SK-N-SH (cell line): Measurements from ENCODE around the gene TP53BP2. TPM values are rescaled to one million over a fixed set of nuclear protein-coding genes. Genes with fewer than 3 reads are reported as not detected.

Experiments used
- CTCF ChIA-PET: fragments of 300-600, 350-600 bp; formaldehyde crosslinking; extraction: SDS; loops from one replicate; lab custom pipeline; 2021; lab: Yijun Ruan, JAX
- POLR2A ChIA-PET: fragments of 350-600 bp; sonication (Branson Sonifier 250); formaldehyde crosslinking; extraction: SDS; loops from one replicate; lab custom pipeline; 2020; ENCODE audit warnings: antibody characterized with exemption, inconsistent platforms; lab: Yijun Ruan, JAX
- DNase-seq: peaks from one replicate; pipeline ENCODE4 v3.0.0; 2012
- H2AFZ ChIP-seq: fragments of 200-600 bp; sonication (generic); 2 replicates; pipeline ENCODE4 v1.8.1; 2016; ENCODE audit warnings: antibody characterized with exemption, mild to moderate bottlenecking, low read depth
- H3F3A ChIP-seq: fragments of 200-600 bp; sonication (generic); replicated peaks from 2 replicates; pipeline ENCODE3; 2016; ENCODE audit warnings: antibody characterized with exemption, mild to moderate bottlenecking; ENCODE audit not compliant: insufficient read depth
- H3K27ac ChIP-seq, 2 experiments: fragments of 200-500 bp in 1 of 2; fragments of 200-600 bp in 1 of 2; sonication (Bioruptor generic) in 1 of 2; sonication (generic), shearing (Covaris generic) in 1 of 2; 2 replicates each; pipeline versions ENCODE4 v1.5.1 to v1.6.1; 2014 to 2016; ENCODE audit warnings: low read depth in 2 of 2, inconsistent platforms in 1 of 2, low read length in 1 of 2, mild to moderate bottlenecking in 1 of 2, mixed read lengths in 1 of 2
- H3K27me3 ChIP-seq: fragments of 200-600 bp; sonication (generic), shearing (Covaris generic); 2 replicates; pipeline ENCODE4 v1.6.1; 2016; ENCODE audit warnings: mixed run types; ENCODE audit not compliant: insufficient read depth
- H3K36me3 ChIP-seq, 2 experiments: fragments of 200-500 bp in 1 of 2; fragments of 200-600 bp in 1 of 2; sonication (Bioruptor generic) in 1 of 2; sonication (generic) in 1 of 2; replicated peaks in 1 of 2; 2 replicates each; pipeline versions ENCODE3 to v1.5.1; 2014 to 2016; ENCODE audit warnings: low read length in 1 of 2, mild to moderate bottlenecking in 1 of 2; ENCODE audit not compliant: insufficient read depth in 2 of 2, control insufficient read depth in 1 of 2
- H3K4me1 ChIP-seq, 2 experiments: fragments of 200-500 bp in 1 of 2; fragments of 200-600 bp in 1 of 2; sonication (Bioruptor generic) in 1 of 2; sonication (generic), shearing (Covaris generic) in 1 of 2; 2 replicates each; pipeline versions ENCODE4 v1.5.1 to v1.6.1; 2014 to 2016; ENCODE audit warnings: low read depth in 1 of 2, low read length in 1 of 2, mixed run types in 1 of 2; ENCODE audit not compliant: insufficient read depth in 2 of 2, control insufficient read depth in 1 of 2
- H3K4me2 ChIP-seq: fragments of 200-600 bp; sonication (generic), shearing (Covaris generic); 2 replicates; pipeline ENCODE4 v1.6.1; 2017; ENCODE audit warnings: mixed run types
- H3K4me3 ChIP-seq, 2 experiments: fragments of 200-500 bp in 1 of 2; fragments of 200-600 bp in 1 of 2; sonication (Bioruptor generic) in 1 of 2; sonication (generic), shearing (Covaris generic) in 1 of 2; 2 replicates each; pipeline versions ENCODE4 v1.5.1 to v1.8.1; 2014 to 2016; ENCODE audit warnings: low read depth in 2 of 2, inconsistent platforms in 1 of 2, low read length in 1 of 2, mild to moderate bottlenecking in 1 of 2, mixed read lengths in 1 of 2, moderate library complexity in 1 of 2
- H3K79me2 ChIP-seq: fragments of 200-600 bp; sonication (generic); 2 replicates; pipeline ENCODE4 v1.8.1; 2017; ENCODE audit warnings: mild to moderate bottlenecking; ENCODE audit not compliant: insufficient read depth
- H3K9ac ChIP-seq: fragments of 200-600 bp; sonication (generic); 2 replicates; pipeline ENCODE4 v1.6.1; 2017; ENCODE audit warnings: mixed run types
- H3K9me2 ChIP-seq: fragments of 200-600 bp; sonication (generic); 2 replicates; pipeline ENCODE4 v1.6.1; 2017; ENCODE audit warnings: mixed run types
- H3K9me3 ChIP-seq: fragments of 200-600 bp; sonication (generic); 2 replicates; pipeline ENCODE4 v1.6.1; 2017; ENCODE audit warnings: mixed run types, mild to moderate bottlenecking, moderate library complexity
- H4K20me1 ChIP-seq: fragments of 200-600 bp; sonication (generic); 2 replicates; pipeline ENCODE4 v1.6.1; 2017; ENCODE audit warnings: mild to moderate bottlenecking, mixed run types; ENCODE audit not compliant: insufficient read depth
- EP300 ChIP-seq, 2 experiments: IDR thresholded peaks; 2 replicates each; pipeline versions ENCODE4 v1.4.0 to v1.6.1; 2012; ENCODE audit warnings: borderline replicate concordance in 1 of 2, low read depth in 1 of 2, low read length in 1 of 2
- EZH2phosphoT487 ChIP-seq: fragments of 200-600 bp; sonication (generic); IDR thresholded peaks from 2 replicates; pipeline ENCODE4 v1.6.1; 2017; ENCODE audit warnings: low read depth, mixed run types, mild to moderate bottlenecking, antibody characterized with exemption, moderate library complexity, borderline replicate concordance
- FOSL2 ChIP-seq: IDR thresholded peaks from 2 replicates; pipeline ENCODE4 v1.4.0; 2012; ENCODE audit warnings: low read depth, mild to moderate bottlenecking, moderate library complexity, borderline replicate concordance
- FOXJ3 ChIP-seq: sonication (generic); formaldehyde crosslinking; IDR thresholded peaks from 2 replicates; pipeline ENCODE4 v1.5.1; 2020; ENCODE audit warnings: mild to moderate bottlenecking, missing genetic modification reagents
- GABPA ChIP-seq: IDR thresholded peaks from 2 replicates; pipeline ENCODE4 v1.4.0; 2012; ENCODE audit warnings: low read depth, mild to moderate bottlenecking
- IRF3 ChIP-seq: fragments of 150-350 bp; IDR thresholded peaks from 2 replicates; pipeline ENCODE4 v1.6.1; 2016; ENCODE audit warnings: mild to moderate bottlenecking, low read depth, low read length
- MXI1 ChIP-seq: IDR thresholded peaks from 2 replicates; pipeline ENCODE4 v1.6.1; 2012; ENCODE audit warnings: mild to moderate bottlenecking, low read depth, low read length, improper control_type of control experiment
- NFIC ChIP-seq: IDR thresholded peaks from 2 replicates; pipeline ENCODE4 v1.4.0; 2012; ENCODE audit warnings: borderline replicate concordance
- NRF1 ChIP-seq: IDR thresholded peaks from 2 replicates; pipeline ENCODE4 v1.6.1; 2012; ENCODE audit warnings: low read depth, mild to moderate bottlenecking, low read length
- POLR2AphosphoS5 ChIP-seq: IDR thresholded peaks from 2 replicates; pipeline ENCODE4 v1.6.1; 2012; ENCODE audit warnings: low read depth, low read length
- RAD21 ChIP-seq: IDR thresholded peaks from 2 replicates; pipeline ENCODE4 v1.6.1; 2012; ENCODE audit warnings: mild to moderate bottlenecking, low read length
- RCOR1 ChIP-seq: fragments of 150-350 bp; IDR thresholded peaks from 2 replicates; pipeline ENCODE4 v1.6.1; 2017; ENCODE audit warnings: antibody characterized with exemption, low read length
- RFX5 ChIP-seq: IDR thresholded peaks from 2 replicates; pipeline ENCODE4 v1.6.1; 2012; ENCODE audit warnings: mild to moderate bottlenecking, improper control_type of control experiment, low read length
- SIN3A ChIP-seq: IDR thresholded peaks from 2 replicates; pipeline ENCODE4 v1.6.1; 2012; ENCODE audit warnings: low read depth, mild to moderate bottlenecking, low read length, moderate library complexity, borderline replicate concordance
- TAF1 ChIP-seq: IDR thresholded peaks from 2 replicates; pipeline ENCODE4 v1.6.1; 2012; ENCODE audit warnings: low read depth, mild to moderate bottlenecking, low read length, moderate library complexity, borderline replicate concordance
- TCF12 ChIP-seq: IDR thresholded peaks from 2 replicates; pipeline ENCODE4 v1.4.0; 2012
- TEAD4 ChIP-seq: IDR thresholded peaks from 2 replicates; pipeline ENCODE4 v1.4.0; 2012; ENCODE audit warnings: mild to moderate bottlenecking, borderline replicate concordance; ENCODE audit not compliant: insufficient read depth
- YY1 ChIP-seq: IDR thresholded peaks from 2 replicates; pipeline ENCODE4 v1.4.0; 2012; ENCODE audit warnings: low read depth, mild to moderate bottlenecking
- WGBS: methylation state at CpG from one replicate; pipeline ENCODE4 v1.1.6; 2017; ENCODE audit warnings: low lambda C conversion rate; 5-methylcytosine and 5-hydroxymethylcytosine counted together
- polyA plus RNA-seq, 3 experiments: library from polyadenylated mRNA; depleted of rRNA; stranded (reverse); fragments of >200 nt; gene quantifications; 2 replicates each; pipeline ENCODE4 v1.2.3, GENCODE V29; 2012
- TF ChIP-seq, protein P1 (sequence below): IDR thresholded peaks from 2 replicates; pipeline ENCODE4 v1.4.0; 2012; ENCODE audit warnings: low read depth, borderline replicate concordance
- TF ChIP-seq, protein P2 (sequence below): IDR thresholded peaks from 2 replicates; pipeline ENCODE4 v1.4.0; 2012; ENCODE audit warnings: low read depth, borderline replicate concordance

The TP53BP2 gene
- polyA plus RNA-seq, 1 of the 3 experiments (the other 2 are of a cell fraction), result 11.4 TPM

DNA sequence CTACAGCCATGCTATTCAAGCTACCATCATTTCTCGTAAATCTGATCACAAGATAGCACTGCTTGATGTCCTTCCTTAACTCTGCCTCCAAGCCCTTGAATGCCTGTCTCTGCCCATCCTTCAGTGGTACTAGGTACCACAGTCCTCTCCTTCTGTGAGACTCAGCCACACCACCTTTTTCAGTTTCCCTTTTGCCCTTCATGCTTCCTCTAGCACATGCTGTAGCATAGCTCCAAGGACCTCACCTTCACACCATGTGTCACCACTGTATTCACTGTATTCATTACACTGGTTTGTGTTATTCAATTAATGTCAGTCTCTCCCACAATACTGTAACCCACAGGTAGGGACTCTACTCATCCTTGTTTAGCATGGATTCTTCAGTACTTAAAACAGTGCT is 8.0 kb upstream of the TP53BP2 start:
- Histone ChIP-seq H3K4me1 (no peaks in the 10 kb centered on the region), H3K27ac (no peak overlapping the region), H3K27me3 (no peaks in the 10 kb centered on the region), H3F3A (no peaks in the 10 kb centered on the region), H3K4me2 (no peak overlapping the region), H3K9me2 (no peaks in the 10 kb centered on the region), H4K20me1 (no peaks in the 10 kb centered on the region), H3K9me3 (no peaks in the 10 kb centered on the region), H2AFZ (no peak overlapping the region), H3K36me3 (no peaks in the 10 kb centered on the region), H3K4me3 (no peak overlapping the region), H3K9ac (no peak overlapping the region), H3K79me2 (no peaks in the 10 kb centered on the region)
- ChIA-PET CTCF (no interaction called here), POLR2A (no interaction called here)
- DNase-seq, result no peak
- TF ChIP-seq TCF12 (no peak), TEAD4 (no peak), RFX5 (no peak), NRF1 (no peak), GABPA (no peak), MXI1 (no peak), EP300 (IDR thresholded peaks at IDR 0.05; ENCODE audit: borderline replicate concordance in 1 of 2, low read depth in 1 of 2, low read length in 1 of 2) (no peak), YY1 (no peak), RCOR1 (no peak), TAF1 (no peak), SIN3A (no peak), NFIC (no peak), POLR2AphosphoS5 (no peak)
- TF ChIP-seq, protein P1, sequence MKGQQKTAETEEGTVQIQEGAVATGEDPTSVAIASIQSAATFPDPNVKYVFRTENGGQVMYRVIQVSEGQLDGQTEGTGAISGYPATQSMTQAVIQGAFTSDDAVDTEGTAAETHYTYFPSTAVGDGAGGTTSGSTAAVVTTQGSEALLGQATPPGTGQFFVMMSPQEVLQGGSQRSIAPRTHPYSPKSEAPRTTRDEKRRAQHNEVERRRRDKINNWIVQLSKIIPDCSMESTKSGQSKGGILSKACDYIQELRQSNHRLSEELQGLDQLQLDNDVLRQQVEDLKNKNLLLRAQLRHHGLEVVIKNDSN, result no peak
- 82% methylated on average over 1 of the region's 1 CpG for WGBS

- H3K27ac ChIP-seq, result no peak overlapping the region
- H4K20me1 ChIP-seq, result no peaks in the 10 kb centered on the region
- no peaks in the 10 kb centered on the region for H3K9me2 ChIP-seq
- no peaks in the 10 kb centered on the region for H3K79me2 ChIP-seq
- H3K9me3 ChIP-seq, result no peaks in the 10 kb centered on the region
- no peak overlapping the region for H3K9ac ChIP-seq
- no peak overlapping the region for H3K4me2 ChIP-seq
- no peak for TF ChIP-seq RAD21
- no peaks in the 10 kb centered on the region for H3K36me3 ChIP-seq
- ChIA-PET POLR2A (no interaction called here), CTCF (no interaction called here)
- H3K4me3 ChIP-seq, result no peak overlapping the region
- no peak for DNase-seq
- H3F3A ChIP-seq, result no peaks in the 10 kb centered on the region
- H3K27me3 ChIP-seq, result no peaks in the 10 kb centered on the region
- H2AFZ ChIP-seq, result no peak overlapping the region
- H3K4me1 ChIP-seq, result no peaks in the 10 kb centered on the region
Measured at GRCh38 chr1:223853275-223853674, 7.5 kb upstream of the TP53BP2 start.

GRCh38 chr1:223852337-223852736 is 6.6 kb upstream of the TP53BP2 start:
- Histone ChIP-seq H3K27ac (no peak overlapping the region), H3F3A (no peaks in the 10 kb centered on the region), H3K9ac (no peak overlapping the region), H3K9me3 (no peaks in the 10 kb centered on the region), H3K9me2 (no peaks in the 10 kb centered on the region), H3K79me2 (no peaks in the 10 kb centered on the region), H3K36me3 (no peaks in the 10 kb centered on the region), H4K20me1 (no peaks in the 10 kb centered on the region), H2AFZ (no peak overlapping the region), H3K4me3 (no peak overlapping the region), H3K4me1 (no peaks in the 10 kb centered on the region), H3K4me2 (no peak overlapping the region), H3K27me3 (no peaks in the 10 kb centered on the region)
- WGBS, result 52% methylated on average over 1 of the region's 1 CpG
- ChIA-PET CTCF (interaction anchor here (1.7 kb wide), 1 partner anchor 41 kb away, joined by 5 read pairs; no protein-coding TSS in a partner anchor), POLR2A (no interaction called here)
- no peak for DNase-seq
- TF ChIP-seq IRF3 (no peak), RCOR1 (no peak), EZH2phosphoT487 (no peak), GABPA (no peak), FOXJ3 (CRISPR knock-in tag) (no peak), FOSL2 (no peak)
- TF ChIP-seq, protein P2, sequence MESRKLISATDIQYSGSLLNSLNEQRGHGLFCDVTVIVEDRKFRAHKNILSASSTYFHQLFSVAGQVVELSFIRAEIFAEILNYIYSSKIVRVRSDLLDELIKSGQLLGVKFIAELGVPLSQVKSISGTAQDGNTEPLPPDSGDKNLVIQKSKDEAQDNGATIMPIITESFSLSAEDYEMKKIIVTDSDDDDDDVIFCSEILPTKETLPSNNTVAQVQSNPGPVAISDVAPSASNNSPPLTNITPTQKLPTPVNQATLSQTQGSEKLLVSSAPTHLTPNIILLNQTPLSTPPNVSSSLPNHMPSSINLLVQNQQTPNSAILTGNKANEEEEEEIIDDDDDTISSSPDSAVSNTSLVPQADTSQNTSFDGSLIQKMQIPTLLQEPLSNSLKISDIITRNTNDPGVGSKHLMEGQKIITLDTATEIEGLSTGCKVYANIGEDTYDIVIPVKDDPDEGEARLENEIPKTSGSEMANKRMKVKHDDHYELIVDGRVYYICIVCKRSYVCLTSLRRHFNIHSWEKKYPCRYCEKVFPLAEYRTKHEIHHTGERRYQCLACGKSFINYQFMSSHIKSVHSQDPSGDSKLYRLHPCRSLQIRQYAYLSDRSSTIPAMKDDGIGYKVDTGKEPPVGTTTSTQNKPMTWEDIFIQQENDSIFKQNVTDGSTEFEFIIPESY, result no peak
